DMS 273 (cell line): ENCODE measurements around the gene KCNMA1.
"Not testable (repeated sequence)": the region's sequence is repeated elsewhere in the genome, so short reads cannot be mapped to it uniquely, and the experiment has no call there.

Experiments
- DNase-seq: peaks from one replicate; lab custom pipeline; 2025; ENCODE audit not compliant: unreplicated experiment; lab: John Stamatoyannopoulos, UW

Gene KCNMA1

GRCh38 chr10:77357185-77357584 lies 280.4 kb downstream of the KCNMA1 start:
- DNase-seq, result no peak

GRCh38 chr10:77355844-77356243 lies 281.8 kb downstream of the KCNMA1 start:
- no peak for DNase-seq

DNA sequence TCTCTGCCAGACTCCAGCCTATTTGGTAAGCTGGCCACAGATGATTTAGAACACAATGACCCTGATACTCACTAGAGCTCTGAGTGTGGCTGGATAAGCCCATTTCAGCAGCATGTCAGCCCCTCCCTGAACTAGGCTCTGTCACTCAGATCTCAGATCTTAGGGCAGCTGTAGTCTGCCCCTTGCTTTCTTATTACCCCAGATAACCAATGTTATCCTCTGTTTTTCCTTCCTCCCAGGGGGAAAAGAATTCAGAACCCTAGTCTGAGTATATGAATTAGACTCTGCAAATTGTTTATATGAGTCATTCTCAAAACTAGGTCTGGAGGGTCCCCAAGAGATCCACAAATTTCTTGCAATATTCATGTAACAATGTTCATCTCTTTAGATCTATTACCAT lies 286.2 kb downstream of the KCNMA1 start:
- no peak for DNase-seq

- DNase-seq, result no peak
These were observed 286.9 kb downstream of the KCNMA1 start for GRCh38 chr10:77350711-77351119.

GRCh38 chr10:77350134-77350533 lies 287.5 kb downstream of the KCNMA1 start:
- no peak for DNase-seq

- no peak for DNase-seq
These were observed 288.4 kb downstream of the KCNMA1 start for GRCh38 chr10:77349226-77349625.

DNA sequence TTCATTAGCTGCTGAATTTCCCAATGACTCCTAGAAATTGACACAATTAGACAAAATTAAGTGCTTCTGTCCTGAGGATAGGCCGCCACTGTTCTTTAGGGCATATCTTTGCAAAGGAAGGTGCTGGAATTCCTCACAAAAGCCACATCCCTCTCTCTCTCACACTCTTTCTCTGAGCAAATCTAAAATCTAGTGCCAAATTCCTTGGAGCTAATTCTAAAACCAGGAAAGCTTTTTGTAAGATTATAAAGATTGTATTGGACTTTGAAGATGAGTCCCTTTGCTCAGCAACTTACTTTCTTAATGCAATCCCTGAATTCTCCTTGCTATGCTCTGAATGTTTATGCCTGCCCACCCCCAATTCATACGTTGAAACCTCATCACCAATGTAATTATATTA lies 288.9 kb downstream of the KCNMA1 start:
- no peak for DNase-seq

DNA sequence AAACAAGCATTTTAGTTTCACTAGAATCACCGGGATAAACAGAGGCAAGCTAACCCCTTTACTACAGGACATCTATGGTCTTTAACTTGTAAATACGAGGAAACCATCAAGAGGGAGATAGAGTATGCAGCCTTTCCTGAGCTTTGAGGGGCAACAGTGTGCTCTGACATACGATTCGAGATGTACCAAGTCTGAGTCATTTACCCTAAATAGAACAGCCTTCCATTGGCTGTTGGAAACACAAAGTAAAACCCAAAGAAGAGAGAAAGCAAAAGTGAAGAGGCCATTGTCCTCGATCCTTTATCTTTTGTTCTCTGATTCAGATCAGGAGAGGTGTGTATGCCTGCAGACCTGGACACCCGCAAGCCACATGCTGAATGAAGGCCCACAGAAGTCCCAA lies 289.5 kb downstream of the KCNMA1 start:
- DNase-seq, result no peak

- DNase-seq, result no peak
These were observed 290.6 kb downstream of the KCNMA1 start for GRCh38 chr10:77347052-77347451.

DNA sequence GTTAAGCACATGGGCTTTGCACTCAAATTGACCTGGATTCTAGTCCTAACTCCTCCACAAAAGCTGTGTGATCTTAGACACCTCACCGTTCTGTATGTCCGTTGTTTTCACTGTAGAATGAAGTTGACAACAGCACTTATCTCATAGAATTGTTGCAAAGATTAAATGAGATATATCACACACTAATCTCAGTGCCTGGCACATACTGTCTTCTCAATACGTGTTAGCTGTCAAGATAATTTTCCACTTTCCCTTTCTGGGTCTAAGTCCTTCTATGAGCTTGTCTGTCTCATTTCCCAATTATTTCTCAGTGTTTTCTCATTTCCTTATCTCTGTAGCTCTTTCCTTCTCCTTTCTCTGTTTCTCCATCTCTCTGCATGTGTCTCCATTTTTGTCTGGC lies 296.6 kb downstream of the KCNMA1 start:
- DNase-seq, result no peak

DNA sequence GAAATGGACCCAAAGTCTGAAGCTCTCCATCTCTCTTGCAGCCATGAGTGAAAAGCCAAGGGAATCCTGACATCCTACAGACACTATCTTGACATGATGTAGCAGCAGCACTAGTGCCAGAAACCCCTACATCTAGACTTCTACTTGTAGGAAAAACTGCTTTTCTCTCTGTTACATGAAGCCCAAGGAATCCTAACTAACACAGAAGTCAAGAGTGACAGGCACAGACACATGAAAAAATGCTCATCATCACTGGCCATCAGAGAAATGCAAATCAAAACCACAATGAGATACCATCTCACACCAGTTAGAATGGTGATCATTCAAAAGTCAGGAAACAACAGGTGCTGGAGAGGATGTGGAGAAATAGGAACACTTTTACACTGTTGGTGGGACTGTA lies 297.7 kb downstream of the KCNMA1 start:
- not testable (repeated sequence) for DNase-seq

GRCh38 chr10:77339166-77339565 lies 298.4 kb downstream of the KCNMA1 start:
- no peak for DNase-seq

- no peak for DNase-seq
These were observed 299.5 kb downstream of the KCNMA1 start for GRCh38 chr10:77338143-77338542.

DNA sequence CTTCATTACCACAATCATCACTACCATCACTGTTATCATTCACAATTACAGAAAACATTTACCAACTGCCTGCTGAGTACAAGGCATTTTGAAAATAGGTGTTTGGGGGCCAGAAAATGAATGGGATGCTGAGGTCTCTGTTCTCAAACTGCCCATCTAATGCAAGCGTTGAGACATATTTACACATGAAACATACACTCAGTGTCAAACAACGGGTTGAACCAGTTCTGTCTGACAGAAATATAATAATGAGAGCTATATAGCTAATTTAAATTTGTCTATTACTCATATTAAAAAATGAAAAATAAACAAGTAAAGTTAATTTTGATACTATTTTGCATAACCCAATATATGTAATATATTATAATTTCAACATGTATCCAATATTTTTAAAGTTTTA lies 303.1 kb downstream of the KCNMA1 start:
- no peak for DNase-seq

DNA sequence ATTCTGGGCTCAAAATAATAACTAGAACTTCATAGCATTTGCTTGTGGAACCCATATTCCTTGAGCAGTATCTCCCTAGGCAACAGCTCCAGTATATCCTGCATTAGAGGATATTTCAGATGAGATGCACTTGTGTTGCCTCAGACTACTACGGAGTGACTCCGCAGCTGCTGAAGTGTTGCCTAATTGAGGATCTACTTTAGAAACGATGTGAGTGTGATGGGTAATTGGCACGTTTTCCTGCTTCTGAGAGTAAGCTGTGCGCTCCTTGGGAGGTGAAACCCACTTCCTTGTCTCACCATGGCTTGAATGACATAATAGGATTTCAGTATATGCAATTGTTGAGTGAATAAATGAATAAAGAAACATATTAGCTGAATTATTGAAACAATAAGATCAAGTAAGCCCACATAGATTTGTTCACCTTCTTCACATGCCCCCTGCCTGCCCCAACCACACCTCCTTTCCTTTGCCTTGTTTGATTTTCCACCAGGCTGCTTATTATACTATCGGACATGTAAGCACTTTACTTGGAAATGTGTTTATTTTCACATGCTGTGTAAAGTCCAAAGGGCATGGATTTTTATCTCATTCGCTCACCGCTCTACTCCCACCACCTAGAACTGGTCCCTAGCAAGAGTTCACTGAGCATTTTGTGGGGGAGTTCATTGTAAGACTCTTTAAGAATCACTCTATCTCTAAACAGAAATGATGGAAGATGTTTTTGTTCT lies 303.8 kb downstream of the KCNMA1 start:
- peak; percentile 31 for DNase-seq

DNA sequence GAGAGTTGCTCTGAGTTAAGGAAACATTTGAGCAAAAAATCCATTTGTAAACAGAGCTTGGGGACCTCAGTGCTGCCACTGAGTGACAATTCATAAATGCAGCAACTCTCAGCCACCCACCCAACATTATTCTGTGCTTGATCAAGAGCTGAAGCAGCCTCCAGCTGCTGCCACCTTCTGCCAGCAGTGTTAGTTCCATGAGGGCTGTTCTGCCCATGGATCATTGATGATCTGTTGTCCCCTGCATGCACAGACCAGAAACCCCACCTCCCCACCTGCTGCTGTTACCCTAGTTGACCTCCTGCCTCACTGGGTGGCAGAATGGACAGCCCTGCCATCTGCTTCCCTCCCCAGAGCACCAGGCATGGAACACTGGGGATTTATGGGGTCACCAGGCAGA lies 305.4 kb downstream of the KCNMA1 start:
- DNase-seq, result peak; percentile 92

- peak; percentile 23 for DNase-seq
These were observed 309.3 kb downstream of the KCNMA1 start for GRCh38 chr10:77328272-77328816.

DNA sequence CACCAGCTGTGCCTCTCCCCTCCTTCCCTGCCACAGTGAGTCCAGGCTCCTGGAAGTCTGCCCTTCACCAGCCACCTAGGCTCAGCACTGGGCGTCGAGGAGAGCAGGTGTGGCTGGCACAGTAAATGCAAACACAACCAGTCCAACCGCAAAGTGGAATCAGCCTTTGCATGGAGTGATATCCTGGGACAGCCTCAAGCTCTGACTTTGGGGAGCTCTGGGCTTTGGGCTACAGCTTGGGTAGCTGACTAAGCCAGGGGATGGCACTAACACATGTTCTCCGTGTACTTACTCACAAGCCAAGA lies 312.4 kb downstream of the KCNMA1 start:
- DNase-seq, result no peak

GRCh38 chr10:77321838-77322237 lies 315.8 kb downstream of the KCNMA1 start:
- no peak for DNase-seq

DNA sequence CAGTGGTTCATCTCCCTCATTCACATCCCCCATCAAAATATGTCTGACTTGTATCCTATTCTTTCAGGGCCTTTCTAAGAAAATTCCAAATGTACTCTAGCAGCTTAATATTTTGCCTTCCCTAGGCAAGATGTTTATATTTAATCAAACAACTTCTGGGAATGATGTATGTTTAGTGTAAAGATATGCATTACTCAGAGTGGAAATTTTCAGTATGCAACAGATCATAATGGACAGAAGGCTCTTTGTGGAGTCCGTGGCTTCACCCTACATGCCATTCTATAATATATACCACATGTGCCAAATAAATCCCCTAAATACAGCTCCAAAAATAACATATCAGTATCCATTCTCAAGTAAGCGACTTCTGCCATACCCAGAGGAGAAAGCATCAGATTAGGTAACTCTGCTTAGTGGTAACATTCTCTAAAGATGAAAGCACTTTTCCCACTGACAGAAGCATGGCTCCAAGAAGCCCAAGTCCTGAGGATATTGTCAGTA lies 316.6 kb downstream of the KCNMA1 start:
- DNase-seq, result no peak

- DNase-seq, result no peak
These were observed 318.1 kb downstream of the KCNMA1 start for GRCh38 chr10:77319557-77319956.

DNA sequence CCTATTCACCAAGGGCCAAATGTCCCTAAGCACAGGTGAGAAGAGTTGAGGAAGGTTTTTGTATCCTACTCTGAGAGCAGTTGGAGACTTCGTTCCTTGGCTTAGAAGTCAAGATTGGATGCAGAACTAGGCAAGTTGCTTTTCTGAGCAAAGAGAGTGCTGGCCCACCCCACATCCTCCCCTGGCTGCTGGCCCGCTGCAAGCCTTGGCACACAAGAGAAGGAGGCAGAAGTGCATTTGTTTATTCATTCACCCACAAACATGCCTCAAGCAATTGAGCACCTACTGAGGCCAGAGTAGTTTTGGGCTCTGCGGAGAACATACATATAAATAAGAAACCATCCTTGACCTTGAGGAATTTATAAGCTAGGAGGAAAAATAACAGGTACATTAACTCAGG lies 318.9 kb downstream of the KCNMA1 start:
- DNase-seq, result no peak

- no peak for DNase-seq
These were observed 320.4 kb downstream of the KCNMA1 start for GRCh38 chr10:77317221-77317620.
